ENCODE results near the gene CCDC134.
A peak's percentile ranks its signal among the peaks of the same experiment; 100 is the strongest.

Gene CCDC134

GRCh38 chr22:41832553-41833368, 32.3 kb downstream of the CCDC134 start, which contains the start of gene SREBF2 (continued):
- TF ChIP-seq MYNN (tag by site-specific recombination; IDR thresholded peaks at IDR 0.05; ENCODE audit: borderline replicate concordance) = no peak
- TF ChIP-seq ZNF140 (tag by site-specific recombination; IDR thresholded peaks at IDR 0.05) = no peak
- TF ChIP-seq, protein P1, sequence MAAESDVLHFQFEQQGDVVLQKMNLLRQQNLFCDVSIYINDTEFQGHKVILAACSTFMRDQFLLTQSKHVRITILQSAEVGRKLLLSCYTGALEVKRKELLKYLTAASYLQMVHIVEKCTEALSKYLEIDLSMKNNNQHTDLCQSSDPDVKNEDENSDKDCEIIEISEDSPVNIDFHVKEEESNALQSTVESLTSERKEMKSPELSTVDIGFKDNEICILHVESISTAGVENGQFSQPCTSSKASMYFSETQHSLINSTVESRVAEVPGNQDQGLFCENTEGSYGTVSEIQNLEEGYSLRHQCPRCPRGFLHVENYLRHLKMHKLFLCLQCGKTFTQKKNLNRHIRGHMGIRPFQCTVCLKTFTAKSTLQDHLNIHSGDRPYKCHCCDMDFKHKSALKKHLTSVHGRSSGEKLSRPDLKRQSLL (tag by site-specific recombination; IDR thresholded peaks at IDR 0.05) = 0 out of 2 replicates have a peak, but pooled peaks have one; percentile 23
- TF ChIP-seq PRDM10 (tag by site-specific recombination; IDR thresholded peaks at IDR 0.05) = peak; percentile 87
- TF ChIP-seq ZNF561 (tag by site-specific recombination; IDR thresholded peaks at IDR 0.05; ENCODE audit: borderline replicate concordance) = peak; percentile 76; the same call in 1 of the 2 replicates
- no peak for TF ChIP-seq ZNF132 (tag by site-specific recombination; IDR thresholded peaks at IDR 0.05; ENCODE audit: borderline replicate concordance)
- TF ChIP-seq GFI1B (tag by site-specific recombination; IDR thresholded peaks at IDR 0.05) = no peak
- peak; percentile 90 for TF ChIP-seq SP3 (tag by site-specific recombination; IDR thresholded peaks at IDR 0.05)
- TF ChIP-seq ZBTB21 (tag by site-specific recombination; IDR thresholded peaks at IDR 0.05) = peak; percentile 95
- peak; percentile 98 for TF ChIP-seq ZBTB17 (tag by site-specific recombination; IDR thresholded peaks at IDR 0.05)
- TF ChIP-seq ZNF704 (tag by site-specific recombination; IDR thresholded peaks at IDR 0.05) = no peak
- no peak for TF ChIP-seq ZNF513 (tag by site-specific recombination; IDR thresholded peaks at IDR 0.05)
- TF ChIP-seq ZFHX2 (tag by site-specific recombination; conservative IDR thresholded peaks at IDR 0.05) = peak; percentile 83
- TF ChIP-seq SETDB1 (IDR thresholded peaks at IDR 0.05; ENCODE audit: insufficient read length, low read length) = no peak
- TF ChIP-seq ZNF394 (tag by site-specific recombination; IDR thresholded peaks at IDR 0.05; ENCODE audit: borderline replicate concordance) = peak; percentile 91
- TF ChIP-seq ZNF324 (tag by site-specific recombination; IDR thresholded peaks at IDR 0.05) = peak; percentile 86
- TF ChIP-seq ZNF76 (tag by site-specific recombination; IDR thresholded peaks at IDR 0.05; ENCODE audit: borderline replicate concordance, low read depth) = peak; percentile 52; the same call in 1 of the 2 replicates
- TF ChIP-seq, protein P2, sequence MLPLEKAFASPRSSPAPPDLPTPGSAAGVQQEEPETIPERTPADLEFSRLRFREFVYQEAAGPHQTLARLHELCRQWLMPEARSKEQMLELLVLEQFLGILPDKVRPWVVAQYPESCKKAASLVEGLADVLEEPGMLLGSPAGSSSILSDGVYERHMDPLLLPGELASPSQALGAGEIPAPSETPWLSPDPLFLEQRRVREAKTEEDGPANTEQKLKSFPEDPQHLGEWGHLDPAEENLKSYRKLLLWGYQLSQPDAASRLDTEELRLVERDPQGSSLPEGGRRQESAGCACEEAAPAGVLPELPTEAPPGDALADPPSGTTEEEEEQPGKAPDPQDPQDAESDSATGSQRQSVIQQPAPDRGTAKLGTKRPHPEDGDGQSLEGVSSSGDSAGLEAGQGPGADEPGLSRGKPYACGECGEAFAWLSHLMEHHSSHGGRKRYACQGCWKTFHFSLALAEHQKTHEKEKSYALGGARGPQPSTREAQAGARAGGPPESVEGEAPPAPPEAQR (tag by site-specific recombination; IDR thresholded peaks at IDR 0.05) = no peak
- peak; percentile 96 for TF ChIP-seq KLF10 (tag by site-specific recombination; IDR thresholded peaks at IDR 0.05)
- no peak for TF ChIP-seq ZBTB49 (tag by site-specific recombination; IDR thresholded peaks at IDR 0.05; ENCODE audit: low read depth)
- TF ChIP-seq, protein P3, sequence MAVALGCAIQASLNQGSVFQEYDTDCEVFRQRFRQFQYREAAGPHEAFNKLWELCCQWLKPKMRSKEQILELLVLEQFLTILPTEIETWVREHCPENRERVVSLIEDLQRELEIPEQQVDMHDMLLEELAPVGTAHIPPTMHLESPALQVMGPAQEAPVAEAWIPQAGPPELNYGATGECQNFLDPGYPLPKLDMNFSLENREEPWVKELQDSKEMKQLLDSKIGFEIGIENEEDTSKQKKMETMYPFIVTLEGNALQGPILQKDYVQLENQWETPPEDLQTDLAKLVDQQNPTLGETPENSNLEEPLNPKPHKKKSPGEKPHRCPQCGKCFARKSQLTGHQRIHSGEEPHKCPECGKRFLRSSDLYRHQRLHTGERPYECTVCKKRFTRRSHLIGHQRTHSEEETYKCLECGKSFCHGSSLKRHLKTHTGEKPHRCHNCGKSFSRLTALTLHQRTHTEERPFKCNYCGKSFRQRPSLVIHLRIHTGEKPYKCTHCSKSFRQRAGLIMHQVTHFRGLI (tag by site-specific recombination; IDR thresholded peaks at IDR 0.05) = no peak
- TF ChIP-seq ZNF311 (tag by site-specific recombination; IDR thresholded peaks at IDR 0.05; ENCODE audit: borderline replicate concordance) = no peak
- TF ChIP-seq, protein P4, sequence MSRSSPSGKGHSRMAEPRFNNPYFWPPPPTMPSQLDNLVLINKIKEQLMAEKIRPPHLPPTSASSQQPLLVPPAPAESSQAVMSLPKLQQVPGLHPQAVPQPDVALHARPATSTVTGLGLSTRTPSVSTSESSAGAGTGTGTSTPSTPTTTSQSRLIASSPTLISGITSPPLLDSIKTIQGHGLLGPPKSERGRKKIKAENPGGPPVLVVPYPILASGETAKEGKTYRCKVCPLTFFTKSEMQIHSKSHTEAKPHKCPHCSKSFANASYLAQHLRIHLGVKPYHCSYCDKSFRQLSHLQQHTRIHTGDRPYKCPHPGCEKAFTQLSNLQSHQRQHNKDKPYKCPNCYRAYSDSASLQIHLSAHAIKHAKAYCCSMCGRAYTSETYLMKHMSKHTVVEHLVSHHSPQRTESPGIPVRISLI (tag by site-specific recombination; IDR thresholded peaks at IDR 0.05) = no peak
- TF ChIP-seq ZNF174 (tag by site-specific recombination; IDR thresholded peaks at IDR 0.05) = no peak

Measured in HEK293 (cell line).